Spleen (tissue), 7 donors: ENCODE results near the gene ANO1.

ENCODE experiments used
- CTCF ChIP-seq, 11 experiments: fragments of 200-600 bp in 7 of 11; fragments of 450-650 bp in 4 of 11; sonication (generic) in 4 of 11; IDR thresholded peaks in 8 of 11; conservative IDR thresholded peaks in 3 of 11; 1 replicate in 7 of 11; 2 replicates in 4 of 11; pipeline versions ENCODE4 v1.4.0 to v1.8.0; 2016 to 2021; ENCODE audit warnings: antibody characterized with exemption in 11 of 11, inconsistent platforms in 4 of 11, mild to moderate bottlenecking in 1 of 11
- POLR2A ChIP-seq, 3 donors: fragments of 450-650 bp; IDR thresholded peaks; one replicate each; pipeline ENCODE4 v1.5.1; 2017; ENCODE audit warnings: antibody characterized with exemption in 3 of 3, mild to moderate bottlenecking in 1 of 3
- donor health status: DM: no; HTN: no; CAD: no; lungs with moderate emphysema.
- donor health status: DM: no; HTN: no; CAD: no.
- donor health status: DM: no; HTN: no; CAD: no.

GRCh38 chr11:70071996-70072395, 6.1 kb upstream of the ANO1 start:
- no peak for TF ChIP-seq CTCF (IDR thresholded peaks at IDR 0.05 in 8 of 11, conservative IDR thresholded peaks at IDR 0.05 in 3 of 11)
- TF ChIP-seq POLR2A (IDR thresholded peaks at IDR 0.05) = no peak
